ENCODE results near the gene FOXA2.
A peak's percentile ranks its signal among the peaks of the same experiment; 100 is the strongest.

FOXA2 gene

DNA sequence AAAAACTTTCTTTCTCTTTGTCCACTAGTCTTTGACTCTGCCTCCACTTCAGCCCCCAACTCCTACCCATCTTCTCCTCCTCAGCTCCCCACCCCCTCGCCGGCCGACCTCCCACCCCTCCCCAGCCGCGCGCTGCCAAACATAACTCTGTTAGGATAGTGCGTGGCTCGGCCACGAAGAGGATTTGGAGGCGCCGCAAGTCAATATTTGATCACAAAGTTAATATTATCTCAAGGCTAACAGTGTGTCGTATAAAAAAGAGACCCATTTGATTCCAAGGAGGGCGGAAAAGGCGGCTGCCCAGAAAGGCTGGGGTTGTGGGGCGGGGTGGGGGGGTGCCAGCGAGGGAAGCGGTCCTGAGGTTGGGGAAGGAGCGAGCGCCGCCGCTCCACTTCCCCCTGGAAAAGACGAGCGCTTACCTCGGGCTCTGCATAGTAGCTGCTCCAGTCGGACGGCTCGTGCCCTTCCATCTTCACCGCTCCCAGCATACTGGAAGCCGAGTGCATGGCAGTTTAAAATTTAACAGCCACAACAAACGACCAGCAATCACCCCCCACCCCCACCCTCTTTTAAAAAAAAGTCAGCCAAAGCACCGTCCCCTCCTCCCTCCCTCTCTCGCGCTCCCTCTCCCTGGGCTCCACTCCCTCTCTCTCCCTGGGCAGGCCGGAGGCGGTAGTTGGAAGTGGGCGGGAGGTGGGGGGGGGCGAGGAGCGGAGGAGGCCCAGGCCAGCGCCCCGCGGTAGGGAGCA, 425 bp downstream of the FOXA2 start:
- DNase-seq = peak; percentile 87

DNA sequence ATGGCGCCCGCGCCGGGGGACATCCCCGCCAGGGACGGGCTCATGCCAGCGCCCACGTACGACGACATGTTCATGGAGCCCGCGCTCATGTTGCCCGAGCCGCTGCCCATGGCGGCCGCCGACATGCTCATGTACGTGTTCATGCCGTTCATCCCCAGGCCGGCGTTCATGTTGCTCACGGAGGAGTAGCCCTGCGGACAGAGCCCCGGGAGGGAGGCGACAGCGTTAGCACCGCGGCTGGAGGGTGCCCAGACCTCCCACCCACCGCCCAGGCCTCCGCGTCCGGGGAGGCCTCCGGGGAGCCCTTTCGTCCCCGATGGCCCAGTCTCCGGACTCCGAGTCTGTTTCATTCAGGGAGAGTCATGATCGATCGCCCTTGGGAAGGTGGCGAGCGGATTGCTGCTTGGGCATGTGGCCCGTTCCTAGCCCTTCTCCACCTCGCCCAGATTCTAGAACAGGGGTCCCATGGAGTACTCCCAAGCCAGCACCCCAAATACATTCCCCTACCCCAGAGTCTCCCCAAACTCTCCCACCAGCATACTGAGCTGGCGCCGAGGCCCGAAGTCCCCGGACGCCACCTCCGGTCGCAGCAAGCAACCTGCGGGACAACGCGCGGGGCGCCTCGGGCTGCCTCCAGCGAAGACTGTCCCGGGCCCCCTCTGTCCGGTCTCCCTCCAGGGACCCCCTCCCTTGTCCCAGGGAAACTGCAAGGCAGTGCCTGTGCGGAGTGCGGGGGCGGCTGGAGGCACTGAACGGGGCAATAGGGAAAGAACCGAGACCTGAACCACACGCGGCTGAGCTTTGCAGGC, 1.2 kb downstream of the FOXA2 start:
- no peak for DNase-seq

DNA sequence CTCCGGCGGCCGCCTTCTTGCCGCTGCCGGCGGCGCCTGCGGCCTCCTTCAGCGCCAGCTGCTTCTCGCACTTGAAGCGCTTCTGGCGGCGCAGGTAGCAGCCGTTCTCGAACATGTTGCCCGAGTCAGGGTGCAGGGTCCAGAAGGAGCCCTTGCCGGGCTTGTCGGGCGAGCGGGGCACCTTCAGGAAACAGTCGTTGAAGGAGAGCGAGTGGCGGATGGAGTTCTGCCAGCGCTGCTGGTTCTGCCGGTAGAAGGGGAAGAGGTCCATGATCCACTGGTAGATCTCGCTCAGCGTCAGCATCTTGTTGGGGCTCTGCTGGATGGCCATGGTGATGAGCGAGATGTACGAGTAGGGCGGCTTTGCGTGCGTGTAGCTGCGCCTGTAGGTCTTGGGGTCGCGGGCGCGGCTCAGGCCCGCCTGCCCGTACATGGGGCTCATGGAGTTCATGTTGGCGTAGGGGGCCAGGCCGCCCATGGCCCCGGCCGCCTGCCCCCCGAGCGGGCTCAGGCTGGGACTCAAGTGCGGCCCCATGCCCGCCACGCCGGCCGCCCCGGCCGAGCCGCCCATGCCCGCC, 1.9 kb downstream of the FOXA2 start:
- no peak for DNase-seq

DNA sequence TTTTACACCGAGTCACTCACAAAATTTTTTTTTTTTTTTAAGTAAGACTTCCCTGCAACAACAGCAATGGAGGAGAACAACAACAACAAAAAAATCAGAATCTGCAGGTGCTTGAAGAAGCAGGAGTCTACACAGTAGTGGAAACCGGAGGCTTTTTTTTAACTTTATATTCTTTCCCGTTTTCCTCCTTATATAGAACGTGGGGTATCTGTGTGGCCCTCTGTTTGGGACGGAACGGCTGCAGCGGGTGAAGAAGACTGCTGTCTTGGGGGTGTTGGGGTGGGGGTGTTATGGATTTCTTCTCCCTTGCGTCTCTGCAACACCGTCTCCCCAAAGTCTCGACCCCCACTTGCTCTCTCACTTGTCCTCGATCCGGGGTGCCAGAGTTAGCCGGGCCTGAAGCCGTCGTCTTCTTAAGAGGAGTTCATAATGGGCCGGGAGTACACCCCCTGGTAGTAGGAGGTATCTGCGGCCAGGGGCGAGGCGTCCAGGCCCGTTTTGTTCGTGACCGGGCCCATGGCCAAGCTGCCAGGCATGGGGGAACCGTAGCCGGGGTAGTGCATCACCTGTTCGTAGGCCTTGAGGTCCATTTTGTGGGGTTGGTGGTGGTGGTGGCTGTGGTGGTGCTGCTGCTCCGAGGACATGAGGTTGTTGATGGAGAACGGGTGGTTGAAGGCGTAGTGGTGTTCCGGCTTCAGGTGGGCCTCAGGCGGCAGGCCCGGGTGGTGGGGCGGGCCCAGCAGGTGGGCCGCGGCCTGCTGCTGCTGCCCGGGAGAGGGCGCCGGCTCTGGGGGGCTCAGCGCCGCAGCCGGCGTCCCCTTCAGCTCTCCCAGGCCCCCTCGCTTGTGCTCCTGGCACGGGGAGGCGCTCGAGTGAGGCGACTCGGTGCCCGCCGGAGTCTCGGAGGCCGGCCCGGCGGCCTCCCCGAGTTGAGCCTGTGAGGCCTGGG, 2.7 kb downstream of the FOXA2 start:
- no peak for DNase-seq

DNA sequence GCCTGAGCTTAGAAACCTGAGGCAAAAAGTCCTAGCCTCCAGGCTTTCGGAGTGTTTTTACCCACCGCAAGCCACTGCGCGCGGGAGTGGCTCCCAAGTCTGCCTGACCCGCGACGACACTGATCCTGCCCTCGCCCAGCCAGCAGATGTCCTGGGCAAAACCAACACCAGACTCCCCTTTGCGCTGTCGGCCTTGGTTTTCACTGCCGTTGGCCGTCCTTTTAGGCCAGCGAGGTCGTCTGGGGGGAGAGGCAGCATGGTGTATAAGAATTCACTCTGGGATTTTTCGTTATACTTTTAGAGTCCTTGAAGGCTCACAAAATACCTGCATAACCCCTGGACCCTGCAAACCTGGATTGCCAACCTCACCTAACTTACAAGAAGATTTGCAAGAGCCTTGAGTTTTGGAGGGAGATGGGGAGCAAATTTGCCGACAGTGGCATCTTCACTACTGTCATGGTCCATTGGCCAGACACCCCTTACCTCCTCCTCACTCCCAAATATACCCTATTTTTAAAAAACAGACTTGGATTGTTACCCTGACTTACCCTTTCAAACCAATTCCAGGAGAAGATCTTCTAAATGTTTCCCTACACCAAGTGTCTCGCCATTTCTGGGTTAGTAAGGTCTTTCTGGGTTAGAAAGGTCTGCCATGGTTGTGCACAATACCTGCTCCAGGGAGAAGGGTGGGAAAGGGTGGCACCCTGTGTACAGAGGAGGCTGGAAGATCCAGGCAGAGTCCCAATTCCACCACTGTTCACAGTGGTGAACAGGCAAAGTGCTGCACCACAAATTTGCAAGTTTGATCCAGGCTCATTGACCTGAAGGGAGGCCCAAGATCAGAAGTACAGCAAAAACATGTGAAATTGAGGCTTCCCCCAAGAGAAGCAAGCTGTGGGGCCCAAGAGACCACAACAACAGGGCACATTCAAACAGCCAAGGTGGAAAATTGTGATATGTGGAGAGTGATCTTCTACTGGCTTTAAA, 4.4 kb downstream of the FOXA2 start:
- DNase-seq = no peak

DNA sequence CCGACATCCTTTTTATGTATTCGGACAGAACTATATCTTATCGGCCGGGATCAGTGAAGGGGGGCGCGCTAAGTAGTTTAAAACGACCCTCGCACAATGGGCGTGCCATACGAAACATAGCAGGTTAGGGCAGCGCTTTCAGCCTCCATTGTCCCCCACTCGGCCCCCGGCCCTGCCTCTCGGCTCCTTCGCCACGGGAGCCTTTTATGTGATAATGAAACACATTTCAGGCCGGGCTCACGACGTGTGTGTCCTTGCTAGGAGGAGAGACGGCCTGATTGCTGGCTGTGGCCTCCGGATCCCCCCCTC, 5.3 kb downstream of the FOXA2 start:
- DNase-seq = no peak

DNA sequence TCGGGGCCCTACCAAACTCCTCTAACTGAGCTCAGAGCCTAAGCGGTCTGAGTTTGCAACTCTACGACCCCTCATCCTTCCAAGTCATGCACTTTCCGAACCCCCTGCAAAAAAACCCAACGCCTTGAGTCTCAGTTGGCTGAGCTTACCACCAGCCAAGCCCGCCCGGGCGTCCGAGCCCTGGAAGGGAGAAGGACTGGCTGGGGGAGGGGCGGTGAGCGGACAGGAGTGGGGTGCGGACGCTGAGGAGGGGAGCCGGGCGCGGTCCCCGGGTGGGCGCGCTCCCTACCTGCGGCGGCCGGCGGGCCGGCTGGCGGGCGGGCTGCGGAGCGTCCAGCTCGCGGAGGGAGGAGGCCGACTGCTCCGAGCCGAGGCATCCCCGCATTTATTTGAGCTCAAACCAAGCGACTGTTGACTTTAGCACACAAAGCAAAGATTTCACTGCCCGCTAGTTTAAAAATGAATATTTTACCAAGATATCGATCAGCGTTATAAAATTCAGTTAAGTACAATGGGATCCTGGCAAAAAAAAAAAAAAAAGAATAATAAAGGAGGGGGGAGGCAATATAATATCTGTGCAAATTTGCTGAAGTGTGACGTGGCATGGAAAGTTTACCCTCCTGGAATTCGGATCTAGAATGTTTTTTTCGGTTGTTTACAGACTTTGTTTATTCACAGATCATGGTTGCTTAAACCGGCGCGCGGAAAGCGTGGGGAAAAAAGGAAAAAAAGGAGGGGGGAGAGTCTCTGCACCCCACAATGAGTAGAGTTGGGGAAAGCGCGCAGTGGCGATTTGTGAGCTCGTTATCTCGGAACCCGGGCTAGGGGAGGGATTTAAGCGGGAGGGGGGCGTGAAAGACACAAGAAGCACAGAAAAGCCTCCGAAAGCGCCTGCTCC, 5.9 kb downstream of the FOXA2 start:
- DNase-seq = no peak

DNA sequence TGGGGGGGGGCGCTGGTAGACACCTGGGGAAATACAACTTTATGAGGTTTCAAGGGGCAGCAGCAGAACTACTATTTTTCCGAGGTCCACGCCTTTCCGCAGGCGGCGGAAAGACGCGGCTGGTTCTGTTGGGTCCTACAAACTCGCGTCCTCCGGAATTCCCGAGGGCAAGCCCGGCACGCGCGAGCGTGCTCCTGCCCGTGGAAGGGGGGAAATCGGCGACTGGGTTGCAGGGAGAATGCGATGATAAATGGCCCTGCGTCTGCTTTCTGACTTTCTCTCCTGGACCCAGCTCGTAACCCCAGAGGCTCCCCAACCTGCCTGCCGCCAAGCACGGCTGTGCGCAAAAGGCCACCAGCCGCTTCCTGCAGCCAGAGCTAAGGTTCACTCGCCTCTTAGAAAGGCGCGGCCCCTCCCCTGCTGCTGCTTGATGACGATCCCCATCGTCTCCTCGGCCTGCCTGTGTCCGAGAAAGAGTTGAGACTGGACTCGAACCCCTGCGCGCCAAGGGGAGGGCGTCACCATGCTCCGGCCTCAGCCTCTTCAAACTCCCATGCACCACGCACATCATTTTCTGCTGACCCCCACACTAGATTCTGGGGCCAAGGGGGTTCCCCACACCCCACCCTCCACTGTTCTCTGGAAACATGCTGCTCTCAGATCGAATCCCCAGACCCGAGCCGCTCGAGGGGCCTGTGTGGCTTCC, 6.7 kb downstream of the FOXA2 start:
- no peak for DNase-seq

DNA sequence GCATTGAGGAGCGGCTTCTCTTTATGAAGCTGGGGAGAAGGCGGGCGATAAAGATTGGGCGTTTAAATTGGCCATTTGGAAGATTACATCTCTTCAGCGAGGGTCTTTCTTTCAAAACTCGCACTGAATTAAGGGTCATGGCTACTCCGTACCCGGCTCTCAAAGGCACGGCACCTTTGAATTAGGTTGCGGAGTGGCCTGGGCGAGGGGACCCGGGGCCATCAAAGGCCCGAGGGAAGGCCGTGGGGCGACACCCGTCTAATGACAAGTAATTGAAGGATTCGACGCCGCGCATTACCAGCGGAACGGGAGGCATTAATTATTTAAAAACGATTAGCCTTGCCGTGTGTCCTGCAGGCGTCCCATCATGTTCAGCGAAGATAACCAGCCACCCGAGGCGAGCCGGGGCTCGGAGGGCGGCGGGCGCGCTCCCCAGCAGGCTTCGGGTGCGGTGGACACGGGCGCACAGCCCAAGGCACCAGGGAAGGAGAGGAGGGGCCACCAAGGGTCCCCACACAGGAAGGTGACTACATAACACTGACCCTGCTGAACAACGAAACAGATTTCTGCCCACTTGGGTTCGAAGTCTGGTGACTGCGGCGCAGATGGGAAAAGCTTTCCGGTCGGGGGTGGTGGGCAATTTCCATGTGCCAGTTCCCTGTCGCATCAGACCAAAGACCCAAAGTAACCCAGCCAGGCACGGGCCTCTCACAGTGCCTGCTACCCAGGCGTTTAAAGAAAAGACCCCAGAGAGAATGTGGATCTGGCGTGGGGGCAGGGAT, 7.4 kb downstream of the FOXA2 start:
- no peak for DNase-seq

DNA sequence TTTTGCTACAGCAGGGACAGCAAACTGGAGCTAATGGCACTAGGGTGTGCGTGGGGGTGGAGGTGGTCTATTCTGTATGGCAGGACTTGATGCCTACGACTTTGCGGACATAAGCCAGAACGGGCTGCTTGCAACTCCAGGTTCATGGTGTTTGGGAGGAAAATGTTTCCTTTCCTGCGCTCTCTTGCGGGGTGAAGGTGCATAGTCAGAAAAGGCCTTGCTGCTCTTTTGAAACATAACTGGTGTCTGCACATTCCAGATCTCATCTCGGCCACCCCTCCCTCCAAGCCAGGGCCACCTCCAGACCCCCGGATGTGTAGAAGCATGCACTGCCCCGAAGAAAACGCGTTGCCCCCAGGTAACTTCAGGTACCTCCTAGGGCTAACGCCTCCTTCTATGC, 8.1 kb downstream of the FOXA2 start:
- DNase-seq = no peak

DNA sequence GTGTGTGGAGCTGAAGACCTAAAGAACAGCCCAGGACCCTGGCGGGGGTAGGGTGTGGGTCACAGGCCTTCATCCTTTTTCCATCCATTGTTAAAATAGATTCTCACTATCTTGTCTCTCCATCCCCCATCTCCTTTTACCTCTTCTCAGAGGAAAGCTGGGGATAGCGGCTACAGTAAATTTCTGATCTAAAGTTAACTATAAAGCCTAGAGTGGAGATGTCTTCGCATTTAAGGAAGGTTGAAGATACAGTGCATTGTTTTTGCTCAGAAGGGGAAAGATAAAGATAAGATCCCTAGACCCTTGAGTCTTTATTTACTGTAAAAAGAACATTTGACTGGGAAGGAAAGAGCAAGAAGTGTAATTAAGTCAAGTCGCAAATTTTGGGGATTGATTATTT, 8.6 kb downstream of the FOXA2 start:
- no peak for DNase-seq

DNA sequence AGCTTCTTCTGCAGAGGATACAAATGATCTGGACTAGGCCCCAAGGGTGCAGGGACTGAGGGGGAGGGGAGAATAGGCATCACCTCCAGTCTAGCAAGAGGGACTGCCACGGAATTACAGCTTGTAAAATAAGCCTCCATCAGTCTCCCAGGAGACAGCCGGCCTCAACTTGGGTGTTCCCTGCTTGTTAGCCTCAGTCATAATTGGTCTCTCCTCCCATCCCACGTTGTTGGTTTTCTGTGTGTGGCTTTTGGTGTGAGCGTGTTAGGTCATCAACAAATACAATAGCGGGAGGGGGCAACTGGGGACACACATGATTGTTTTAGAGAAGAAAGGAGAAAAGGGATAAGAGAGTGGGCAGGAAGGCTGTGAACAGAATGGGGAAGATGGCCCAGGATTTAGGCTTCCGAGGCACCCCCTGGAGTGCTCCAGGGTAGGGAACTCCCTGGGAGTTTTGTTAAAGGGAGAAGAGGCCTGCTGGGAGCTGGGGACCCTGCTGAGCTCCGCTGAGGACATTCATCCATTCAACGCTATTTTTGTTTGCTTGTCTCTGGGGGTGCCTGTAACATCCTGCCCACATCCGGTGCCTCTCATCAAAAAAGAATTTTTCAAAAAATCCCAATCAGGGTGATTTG, 9.2 kb downstream of the FOXA2 start:
- DNase-seq = no peak

DNA sequence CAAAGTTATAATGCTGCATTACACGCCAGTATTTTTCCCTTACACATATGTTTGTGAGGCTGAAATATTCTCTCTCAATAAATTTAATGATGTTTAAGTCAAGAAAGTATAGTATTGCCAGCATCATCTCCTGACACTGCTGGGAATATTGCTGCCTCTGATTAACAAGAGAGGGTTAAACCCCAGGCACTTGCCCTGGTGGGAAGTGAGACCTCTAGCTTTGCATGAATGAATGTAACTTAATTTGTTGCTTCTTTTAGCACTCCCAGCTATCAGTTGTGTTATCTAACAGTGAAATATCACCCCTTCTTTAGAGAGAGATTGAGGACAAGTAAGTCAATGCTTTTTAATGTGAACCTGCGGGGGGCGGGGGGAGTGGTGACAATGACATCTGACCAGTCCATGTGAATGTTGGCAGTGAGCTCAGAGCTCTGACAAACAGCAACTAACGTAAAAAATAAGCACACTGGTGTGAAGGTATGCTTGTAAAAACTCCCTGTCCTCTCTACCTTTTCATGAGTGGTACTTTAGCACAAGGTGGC, 9.8 kb downstream of the FOXA2 start:
- DNase-seq = no peak

DNA sequence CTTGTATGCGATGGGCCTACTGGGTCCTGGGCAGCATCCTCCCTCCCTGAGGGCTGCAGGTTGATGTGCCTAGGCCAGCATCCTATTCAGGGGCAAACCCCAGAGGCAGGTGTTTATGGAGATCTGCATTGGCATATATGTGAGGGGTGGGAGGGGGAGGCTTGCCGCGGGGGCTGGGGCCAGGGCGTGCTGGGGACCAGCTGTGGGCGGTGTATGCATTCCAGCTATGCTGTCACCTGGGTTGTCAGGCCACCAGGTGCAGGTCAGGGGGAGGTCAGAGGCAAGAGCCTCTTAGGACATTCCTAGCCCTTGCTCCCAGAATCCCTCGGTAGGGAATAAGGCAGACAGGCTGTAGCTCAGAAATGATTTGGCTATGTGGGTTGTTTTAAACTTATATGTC, 11.9 kb downstream of the FOXA2 start:
- DNase-seq = no peak

DNA sequence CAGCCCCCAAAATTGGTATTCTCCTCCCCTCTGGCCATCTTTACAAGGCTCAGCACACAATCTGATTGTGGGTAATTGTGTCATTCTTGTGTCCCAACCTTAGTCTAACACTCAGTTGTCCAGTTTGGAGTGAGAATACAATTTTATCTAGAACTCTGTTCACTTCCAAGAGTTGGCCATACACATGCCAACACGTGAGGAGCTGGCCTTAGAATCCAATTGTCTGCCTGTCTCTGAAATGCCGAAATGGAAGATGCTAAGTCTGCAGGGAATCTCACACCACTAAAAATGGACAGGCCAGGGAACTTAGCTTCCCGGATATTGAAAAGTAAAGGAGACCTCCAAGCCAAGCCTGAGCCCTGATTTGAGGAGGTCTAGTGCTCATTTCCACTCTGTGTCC, 12.3 kb downstream of the FOXA2 start:
- DNase-seq = no peak

DNA sequence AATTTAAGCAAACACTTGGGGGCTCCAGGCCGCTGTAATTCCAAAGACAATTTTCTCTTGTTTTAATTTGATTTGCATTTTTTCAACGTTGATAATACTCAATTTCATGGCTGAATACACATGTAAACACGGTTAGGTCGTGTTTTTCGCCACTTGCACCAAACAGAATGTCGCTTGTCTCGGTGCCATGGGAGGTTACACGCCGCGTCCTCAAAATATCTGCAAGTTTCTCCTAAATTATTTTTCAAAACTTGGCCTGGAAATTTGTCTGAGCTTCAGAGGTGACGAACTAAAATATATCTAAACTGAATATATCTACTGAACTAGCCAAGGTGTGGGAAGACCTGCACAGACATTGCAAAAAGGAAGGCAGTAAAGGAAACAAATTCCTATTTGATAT, 15.0 kb downstream of the FOXA2 start:
- no peak for DNase-seq

DNA sequence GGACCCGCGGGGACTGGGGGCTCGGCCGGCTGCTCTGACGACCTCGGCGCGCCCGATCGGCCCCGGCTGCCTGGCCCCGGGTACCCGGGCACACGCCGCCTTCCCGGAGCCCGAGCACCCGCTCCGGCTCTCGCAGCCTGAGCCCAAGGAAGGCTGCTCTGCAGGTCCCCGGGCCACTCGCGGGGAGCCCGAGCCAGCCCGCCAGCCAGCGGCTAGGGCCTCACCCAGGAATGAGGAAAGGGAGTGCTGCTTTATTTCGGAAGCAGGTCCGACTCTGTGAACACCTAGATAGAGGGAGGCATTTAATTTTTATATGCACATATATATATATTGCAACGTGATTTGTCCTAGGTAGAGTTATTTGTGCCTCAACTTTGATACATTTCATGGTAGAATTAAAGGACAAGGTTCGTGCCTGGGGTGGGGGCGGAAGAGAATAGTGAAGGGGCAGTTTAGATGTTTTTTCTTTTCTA, 15.5 kb downstream of the FOXA2 start:
- no peak for DNase-seq

Measured in NCI-H2029 (cell line).